Cardiac septum (tissue), 1 donor: Measurements from ENCODE around the gene PTPRJ. TPM values are rescaled to one million over a fixed set of nuclear protein-coding genes. Genes with fewer than 3 reads are reported as not detected.

ENCODE experiments used
- DNase-seq: peaks from one replicate; pipeline ENCODE4 v3.0.0-alpha.2; 2020; ENCODE audit warnings: low spot score
- intact Hi-C: fragments of 100-400 bp; cut with DNase I; formaldehyde crosslinking; loops from one replicate; pipeline ENCODE4 v1.14.0; 2022
- total RNA-seq: library from RNA; stranded (reverse); fragmentation: NEBNext Ultra II Directional; extraction: Animal tissue kit (Norgen Biotek cat#: 25700); gene quantifications from one replicate; pipeline ENCODE4 v1.2.1, GENCODE V29; 2021
- donor health status: DM: no; HTN: no; CAD: no.

Gene PTPRJ
- total RNA-seq, 1 donor from 2014 or later = 11.0 TPM

DNA sequence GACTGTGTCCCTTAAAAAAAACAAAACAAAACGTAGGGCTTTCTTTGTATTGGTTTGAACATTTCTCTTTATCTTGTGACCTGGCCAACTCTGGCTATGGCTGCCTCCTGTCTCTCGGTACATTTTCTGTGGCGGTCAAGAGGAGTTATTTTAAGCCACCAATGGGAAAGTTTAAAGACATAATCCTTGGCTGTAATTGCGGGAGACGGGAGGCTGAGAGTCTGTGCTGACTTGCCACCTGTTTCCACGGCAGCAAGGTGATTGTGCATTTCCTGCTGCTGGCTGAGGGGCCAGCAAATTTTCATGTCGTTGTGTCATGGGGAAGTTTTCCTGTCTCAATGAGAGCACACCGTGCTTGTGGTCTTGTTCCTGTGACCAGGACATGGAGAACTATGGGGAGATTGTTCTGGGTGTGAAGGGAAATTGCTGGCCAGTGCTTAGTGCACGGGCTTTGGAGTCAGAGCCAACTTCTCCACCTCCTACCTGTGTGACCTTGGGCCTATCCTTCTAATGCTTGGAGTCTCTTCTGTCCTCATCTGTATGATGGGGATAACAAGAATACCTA lies 11.0 kb downstream of the PTPRJ start:
- intact Hi-C loops = no loop called here
- DNase-seq = peak; percentile 78

GRCh38 chr11:47991894-47992293 lies 11.5 kb downstream of the PTPRJ start:
- no peak for DNase-seq
- intact Hi-C loops = no loop called here

- DNase-seq = peak; percentile 39
- intact Hi-C loops = no loop called here
Observed at GRCh38 chr11:47992959-47993820, 12.8 kb downstream of the PTPRJ start.

DNA sequence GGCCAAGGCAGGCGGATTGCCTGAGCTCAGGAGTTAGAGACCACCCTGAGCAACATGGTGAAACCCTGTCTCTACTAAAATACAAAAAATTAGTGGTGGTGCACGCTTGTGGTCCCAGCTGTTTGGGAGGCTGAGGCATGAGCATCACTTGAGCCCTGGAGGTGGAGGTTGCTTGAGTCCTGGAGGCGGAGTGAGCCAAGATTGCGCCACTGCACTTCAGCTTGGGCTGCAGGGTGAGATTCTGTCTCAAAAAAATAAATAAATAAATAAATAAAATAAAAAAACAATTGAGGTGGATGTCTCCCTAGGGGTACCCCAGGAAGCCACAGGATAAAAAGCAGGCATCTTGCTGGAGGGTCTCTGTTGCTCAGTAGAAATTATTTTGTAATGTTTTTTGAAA lies 14.1 kb downstream of the PTPRJ start:
- intact Hi-C loops = no loop called here
- no peak for DNase-seq

DNA sequence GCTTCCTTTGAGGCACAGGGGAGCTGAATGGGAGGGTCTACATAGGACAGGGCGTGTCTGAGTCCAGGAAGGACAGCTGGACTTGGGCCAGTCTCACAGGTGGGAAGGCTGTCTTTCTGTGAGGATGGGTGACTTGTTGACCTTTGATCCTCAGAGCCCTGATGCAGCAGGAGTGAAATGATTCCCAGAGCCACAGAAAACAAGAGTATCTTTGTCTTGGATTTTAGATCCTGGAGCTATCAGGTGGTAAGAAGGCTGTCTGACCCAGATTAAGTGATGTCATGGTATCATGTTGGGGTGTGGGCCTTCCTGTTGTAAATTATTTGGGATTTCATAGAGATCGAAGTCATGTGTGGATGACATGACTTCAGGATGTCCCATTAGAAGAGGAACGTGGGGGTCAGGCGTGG lies 15.0 kb downstream of the PTPRJ start:
- intact Hi-C loops = no loop called here
- DNase-seq = no peak

GRCh38 chr11:47997063-47998053 lies 17.0 kb downstream of the PTPRJ start:
- intact Hi-C loops = no loop called here
- DNase-seq = peak; percentile 54

DNA sequence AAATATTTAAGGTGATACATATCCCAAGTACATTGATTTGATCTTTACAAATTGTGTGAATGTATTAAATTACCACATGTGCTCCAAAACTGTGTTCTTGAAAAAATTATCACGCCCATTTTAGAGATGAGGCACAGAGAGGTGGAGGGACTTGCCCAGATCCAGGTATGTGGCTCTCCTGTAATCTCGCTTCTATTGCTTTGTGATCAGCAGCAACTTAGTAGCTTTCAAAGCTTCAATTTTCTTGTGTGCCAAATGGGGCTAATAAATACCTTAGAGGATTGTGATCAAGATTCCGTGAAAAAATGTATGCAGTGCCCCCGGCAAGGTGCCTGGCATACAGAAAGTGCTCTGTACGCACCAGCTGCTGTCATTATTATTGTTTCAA lies 18.0 kb downstream of the PTPRJ start:
- DNase-seq = no peak
- intact Hi-C loops = no loop called here

- peak; percentile 22 for DNase-seq
- intact Hi-C loops = no loop called here
Observed at GRCh38 chr11:47998733-47999359, 18.5 kb downstream of the PTPRJ start.

- intact Hi-C loops = no loop called here
- peak; percentile 29 for DNase-seq
Observed at GRCh38 chr11:48000432-48000831, 20.1 kb downstream of the PTPRJ start.

- DNase-seq = peak; percentile 67
- intact Hi-C loops = no loop called here
Observed at GRCh38 chr11:48001438-48002021, 21.2 kb downstream of the PTPRJ start.

DNA sequence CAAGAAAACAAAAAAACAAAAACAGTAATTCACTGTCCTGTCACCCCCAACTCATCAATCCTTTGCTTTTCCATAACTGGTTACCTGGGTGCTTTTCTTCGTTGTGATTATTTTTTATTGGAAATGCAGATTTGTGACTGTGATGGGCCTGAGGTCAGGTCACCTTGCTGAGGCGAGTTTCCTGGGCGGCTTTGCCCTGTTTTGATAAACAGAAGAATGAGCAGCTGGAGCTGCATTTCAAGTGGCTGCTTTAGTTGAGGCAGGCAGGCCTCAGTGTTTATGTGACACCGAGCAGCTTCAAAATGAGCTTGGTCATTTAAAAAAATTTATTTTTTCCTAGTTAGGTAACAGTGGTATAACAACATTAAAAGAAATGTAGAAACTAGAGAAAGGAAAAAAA lies 22.2 kb downstream of the PTPRJ start:
- peak; percentile 5 for DNase-seq
- intact Hi-C loops = no loop called here

GRCh38 chr11:48003926-48004325 lies 23.6 kb downstream of the PTPRJ start:
- peak; percentile 27 for DNase-seq
- intact Hi-C loops = no loop called here

GRCh38 chr11:48004456-48004855 lies 24.1 kb downstream of the PTPRJ start:
- intact Hi-C loops = no loop called here

GRCh38 chr11:48005136-48005535 lies 24.8 kb downstream of the PTPRJ start:
- intact Hi-C loops = no loop called here
- no peak for DNase-seq

More at GRCh38 chr11:48004456-48004855, 24.1 kb downstream of the PTPRJ start:
- DNase-seq = peak; percentile 68

GRCh38 chr11:48005831-48006270 lies 25.5 kb downstream of the PTPRJ start:
- no peak for DNase-seq
- intact Hi-C loops = no loop called here

DNA sequence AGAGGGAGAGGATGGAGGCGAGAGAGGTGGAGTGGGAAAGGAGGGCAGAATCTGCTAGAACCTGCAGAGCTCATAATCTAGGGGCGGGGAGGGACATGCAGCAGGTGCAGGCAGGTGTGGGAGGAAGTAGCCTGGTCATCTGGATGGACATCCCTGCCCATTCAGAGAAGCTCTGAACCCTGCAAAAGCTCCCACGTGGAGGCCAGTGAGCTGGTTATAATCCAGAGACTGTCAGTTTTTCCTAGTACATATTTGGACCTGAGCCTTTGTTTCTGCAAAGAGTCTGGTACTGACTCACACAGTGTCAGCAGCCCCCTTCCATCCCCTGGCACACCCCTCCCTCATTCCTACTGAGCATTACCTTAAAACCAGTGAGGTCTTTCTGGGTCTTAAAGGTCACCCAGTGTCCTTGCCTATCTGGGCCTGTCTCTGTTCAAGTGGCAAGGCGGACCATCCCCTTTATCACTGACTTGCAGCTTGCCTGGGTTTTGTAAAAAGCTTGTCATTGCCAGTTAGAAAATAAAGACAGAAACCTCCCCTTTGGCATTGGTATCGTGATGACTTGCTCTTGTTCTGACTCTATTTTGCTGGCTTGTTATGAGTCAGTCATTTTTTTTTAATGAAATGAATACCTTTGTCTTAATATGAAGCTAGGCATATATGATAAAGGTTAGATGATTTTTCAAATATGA lies 26.1 kb downstream of the PTPRJ start:
- intact Hi-C loops = no loop called here
- DNase-seq = no peak

DNA sequence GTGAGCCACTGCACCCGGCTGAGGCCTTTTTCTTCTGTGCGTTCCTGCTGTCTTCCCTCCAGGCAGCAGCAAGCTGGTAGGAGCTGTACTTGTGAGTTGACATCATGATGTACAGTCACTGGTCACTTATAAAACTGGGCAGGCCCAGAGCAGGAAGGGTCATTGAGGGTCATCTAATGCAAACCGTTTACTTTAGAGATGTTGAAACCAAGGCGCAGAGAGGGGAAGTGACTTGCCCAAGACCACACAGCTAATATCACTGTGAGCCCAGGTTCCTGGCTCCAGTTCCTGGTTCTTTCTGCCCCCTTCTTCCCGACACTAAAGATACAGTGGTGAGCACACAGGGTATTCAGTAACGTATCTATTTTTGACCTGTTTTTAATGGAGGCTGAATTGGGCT lies 27.3 kb downstream of the PTPRJ start:
- intact Hi-C loops = no loop called here
- DNase-seq = peak; percentile 83

- DNase-seq = peak; percentile 14
- intact Hi-C loops = no loop called here
Observed at GRCh38 chr11:48008951-48009270, 28.6 kb downstream of the PTPRJ start.
